Neural cell (in vitro differentiated cells): ENCODE measurements around the gene PNLIPRP2. TPM values are rescaled to one million over a fixed set of nuclear protein-coding genes. Genes with fewer than 3 reads are reported as not detected.

ENCODE experiments used
- H2AFZ ChIP-seq: fragments of 200-600, 300-800 bp; sonication (generic), shearing (Covaris generic); 2 replicates; pipeline ENCODE4 v1.6.0; 2014; ENCODE audit warnings: low read depth, mild to moderate bottlenecking, antibody characterized with exemption, low read length, moderate library complexity
- H3F3A ChIP-seq: fragments of 200-600 bp; shearing (Covaris generic); 2 replicates; pipeline ENCODE4 v1.6.1; 2016; ENCODE audit warnings: mild to moderate bottlenecking, moderate library complexity, mixed read lengths, antibody characterized with exemption, low read length; ENCODE audit not compliant: insufficient read depth, poor library complexity, severe bottlenecking
- H3K27ac ChIP-seq: fragments of 200-600, 300-800 bp; sonication (generic), shearing (Covaris generic); 2 replicates; pipeline ENCODE4 v1.5.1; 2014; ENCODE audit warnings: mild to moderate bottlenecking, low read length, moderate library complexity
- H3K27me3 ChIP-seq: fragments of 300-800, 200-600 bp; sonication (generic), shearing (Covaris generic); 2 replicates; pipeline ENCODE4 v1.6.0; 2014; ENCODE audit warnings: mild to moderate bottlenecking, low read depth, low read length, moderate library complexity; ENCODE audit not compliant: insufficient read depth
- H3K36me3 ChIP-seq: fragments of 300-800, 200-600 bp; sonication (generic), shearing (Covaris generic); 2 replicates; pipeline ENCODE4 v1.5.1; 2014; ENCODE audit warnings: mild to moderate bottlenecking, antibody characterized with exemption, low read length, moderate library complexity; ENCODE audit not compliant: insufficient read depth
- H3K4me2 ChIP-seq: fragments of 300-800, 200-600 bp; sonication (generic), shearing (Covaris generic); 2 replicates; pipeline ENCODE4 v1.6.0; 2014; ENCODE audit warnings: mild to moderate bottlenecking, low read length
- H3K4me3 ChIP-seq: fragments of 300-800, 200-600 bp; sonication (generic), shearing (Covaris generic); 2 replicates; pipeline ENCODE4 v1.5.1; 2014; ENCODE audit warnings: mild to moderate bottlenecking, low read length, moderate library complexity
- H3K79me2 ChIP-seq: fragments of 200-600 bp; shearing (Covaris generic); replicated peaks from 2 replicates; pipeline ENCODE4 v1.6.0; 2014; ENCODE audit warnings: mild to moderate bottlenecking, low read length, moderate library complexity; ENCODE audit not compliant: insufficient read depth
- H3K9ac ChIP-seq: fragments of 300-800, 200-600 bp; sonication (generic), shearing (Covaris generic); 2 replicates; pipeline ENCODE4 v1.6.1; 2016; ENCODE audit warnings: mild to moderate bottlenecking, low read length, mixed read lengths
- H3K9me2 ChIP-seq: fragments of 200-600 bp; shearing (Covaris generic); 2 replicates; pipeline ENCODE4 v1.6.1; 2016; ENCODE audit warnings: mild to moderate bottlenecking, low read length, mixed read lengths; ENCODE audit not compliant: insufficient read depth
- H3K9me3 ChIP-seq: fragments of 200-600, 300-800 bp; sonication (generic), shearing (Covaris generic); 2 replicates; pipeline ENCODE4 v1.6.1; 2016; ENCODE audit warnings: mild to moderate bottlenecking, mixed run types, low read length, moderate library complexity, mixed read lengths
- H4K20me1 ChIP-seq: fragments of 200-600 bp; shearing (Covaris generic); 2 replicates; pipeline ENCODE4 v1.6.1; 2016; ENCODE audit warnings: mild to moderate bottlenecking, mixed run types; ENCODE audit not compliant: insufficient read depth
- CTCF ChIP-seq: fragments of 450-650 bp; IDR thresholded peaks from 2 replicates; pipeline ENCODE4 v1.5.1; 2014; ENCODE audit warnings: antibody characterized with exemption, mild to moderate bottlenecking, moderate library complexity; ENCODE audit not compliant: poor library complexity, severe bottlenecking
- EP300 ChIP-seq: fragments of 450-650 bp; conservative IDR thresholded peaks from 2 replicates; pipeline ENCODE4 v1.6.1; 2014; ENCODE audit warnings: antibody characterized with exemption, mild to moderate bottlenecking, moderate library complexity; ENCODE audit not compliant: poor library complexity, severe bottlenecking
- EZH2 ChIP-seq: fragments of 200-600, 300-800 bp; shearing (Covaris generic), sonication (generic); IDR thresholded peaks from 2 replicates; pipeline ENCODE4 v1.6.1; 2014; ENCODE audit warnings: antibody characterized with exemption, low read length, borderline replicate concordance, mild to moderate bottlenecking; ENCODE audit not compliant: insufficient read depth, poor library complexity, severe bottlenecking
- MXI1 ChIP-seq: fragments of 450-650 bp; conservative IDR thresholded peaks from 2 replicates; pipeline ENCODE4 v1.6.1; 2014; ENCODE audit warnings: antibody characterized with exemption, mild to moderate bottlenecking; ENCODE audit not compliant: poor library complexity, severe bottlenecking
- POLR2AphosphoS5 ChIP-seq: IDR thresholded peaks from 2 replicates; pipeline ENCODE4 v1.6.1; 2012
- RAD21 ChIP-seq: fragments of 450-650 bp; conservative IDR thresholded peaks from 2 replicates; pipeline ENCODE4 v1.6.1; 2014; ENCODE audit warnings: antibody characterized with exemption, mild to moderate bottlenecking, moderate library complexity
- REST ChIP-seq: IDR thresholded peaks from 2 replicates; pipeline ENCODE4 v1.6.1; 2012; ENCODE audit warnings: borderline replicate concordance
- SMC3 ChIP-seq: fragments of 450-650 bp; conservative IDR thresholded peaks from 2 replicates; pipeline ENCODE4 v1.6.1; 2014; ENCODE audit warnings: antibody characterized with exemption, mild to moderate bottlenecking, moderate library complexity; ENCODE audit not compliant: poor library complexity
- TAF1 ChIP-seq: IDR thresholded peaks from 2 replicates; pipeline ENCODE4 v1.6.1; 2012; ENCODE audit warnings: low read depth
- polyA plus RNA-seq: library from polyadenylated mRNA; depleted of rRNA; stranded (reverse); fragments of >200 nt; gene quantifications from 2 replicates; pipeline ENCODE4 v1.2.3, GENCODE V29; 2014

PNLIPRP2 gene
- polyA plus RNA-seq, 1 donor from 2014 or later, result not detected

- H3K9me2 ChIP-seq, result no peaks in the 10 kb centered on the region
- no peak overlapping the region for H3K27ac ChIP-seq
- H3K27me3 ChIP-seq, result peaks cover 12% of the 10 kb centered on the region
- no peaks in the 10 kb centered on the region for H3K9me3 ChIP-seq
- H3F3A ChIP-seq, result no peaks in the 10 kb centered on the region
- H2AFZ ChIP-seq, result no peak overlapping the region
- no peak for TF ChIP-seq EP300
- TF ChIP-seq CTCF, result no peak
- no peak for TF ChIP-seq SMC3
- no peak for TF ChIP-seq RAD21
- TF ChIP-seq MXI1, result no peak
- TF ChIP-seq POLR2AphosphoS5, result no peak
- no peak for TF ChIP-seq REST
- no peak for TF ChIP-seq EZH2
- no peak for TF ChIP-seq TAF1
- H3K4me3 ChIP-seq, result no peak overlapping the region
- no peaks in the 10 kb centered on the region for H3K79me2 ChIP-seq
- H4K20me1 ChIP-seq, result no peaks in the 10 kb centered on the region
- H3K36me3 ChIP-seq, result no peaks in the 10 kb centered on the region
- no peak overlapping the region for H3K9ac ChIP-seq
- no peak overlapping the region for H3K4me2 ChIP-seq
These were observed 11.1 kb downstream of the PNLIPRP2 start for GRCh38 chr10:116631871-116632295.

- H3K9ac ChIP-seq, result no peak overlapping the region
- H3K4me2 ChIP-seq, result no peak overlapping the region
- H3F3A ChIP-seq, result no peaks in the 10 kb centered on the region
- H3K27me3 ChIP-seq, result peaks cover 5% of the 10 kb centered on the region
- no peak overlapping the region for H2AFZ ChIP-seq
- TF ChIP-seq MXI1 (no peak), EZH2 (no peak), REST (no peak), SMC3 (no peak), CTCF (no peak), RAD21 (no peak), EP300 (no peak), POLR2AphosphoS5 (no peak), TAF1 (no peak)
- no peaks in the 10 kb centered on the region for H3K9me2 ChIP-seq
- no peaks in the 10 kb centered on the region for H3K9me3 ChIP-seq
- no peaks in the 10 kb centered on the region for H3K36me3 ChIP-seq
- H4K20me1 ChIP-seq, result no peaks in the 10 kb centered on the region
- no peak overlapping the region for H3K27ac ChIP-seq
- no peaks in the 10 kb centered on the region for H3K79me2 ChIP-seq
- no peak overlapping the region for H3K4me3 ChIP-seq
These were observed 12.0 kb downstream of the PNLIPRP2 start for GRCh38 chr10:116632596-116633215.
